GM18511 (cell line): ENCODE results near the gene SFT2D1.

Experiments
- ATAC-seq: cut with Tn5 transposase; IDR thresholded peaks from one replicate; pipeline ENCODE4 v1.9.1; 2021; ENCODE audit warnings: mild to moderate bottlenecking, moderate library complexity; ENCODE audit not compliant: unreplicated experiment

Gene SFT2D1

GRCh38 chr6:166282394-166283032 is 59.8 kb downstream of the SFT2D1 start:
- no peak for ATAC-seq

- peak; percentile 58 for ATAC-seq
Measured at GRCh38 chr6:166281104-166281503, 61.2 kb downstream of the SFT2D1 start.

- no peak for ATAC-seq
Measured at GRCh38 chr6:166279393-166279679, 63.0 kb downstream of the SFT2D1 start.

- ATAC-seq, result no peak
Measured at GRCh38 chr6:166278579-166279392, 63.6 kb downstream of the SFT2D1 start.

- ATAC-seq, result no peak
Measured at GRCh38 chr6:166277892-166278578, 64.3 kb downstream of the SFT2D1 start.

- ATAC-seq, result no peak
Measured at GRCh38 chr6:166277018-166277417, 65.3 kb downstream of the SFT2D1 start.

GRCh38 chr6:166275714-166276166 is 66.6 kb downstream of the SFT2D1 start:
- ATAC-seq, result peak; percentile 79

GRCh38 chr6:166274739-166275370 is 67.5 kb downstream of the SFT2D1 start:
- no peak for ATAC-seq

GRCh38 chr6:166274163-166274562 is 68.2 kb downstream of the SFT2D1 start:
- no peak for ATAC-seq

- no peak for ATAC-seq
Measured at GRCh38 chr6:166271376-166271765, 71.0 kb downstream of the SFT2D1 start.

GRCh38 chr6:166270706-166271375 is 71.5 kb downstream of the SFT2D1 start:
- ATAC-seq, result no peak
